H9 (cell line): ENCODE measurements around the gene IQGAP2. TPM values are rescaled to one million over a fixed set of nuclear protein-coding genes. Genes with fewer than 3 reads are reported as not detected.
A peak's percentile ranks its signal among the peaks of the same experiment; 100 is the strongest.
"Not testable (repeated sequence)": the region's sequence is repeated elsewhere in the genome, so short reads cannot be mapped to it uniquely, and the experiment has no call there.

Experiments used
- DNase-seq: peaks from one replicate; pipeline ENCODE4 v3.0.0-alpha.2; 2017
- H2AFZ ChIP-seq: one replicate; pipeline ENCODE4 v1.6.1; 2013; ENCODE audit warnings: mild to moderate bottlenecking, low read length, control low read depth, moderate library complexity
- H2AK5ac ChIP-seq: 2 replicates; pipeline ENCODE4 v1.6.1; 2013; ENCODE audit warnings: low read length, control low read depth, mixed read lengths; ENCODE audit not compliant: insufficient read length
- H2BK120ac ChIP-seq: one replicate; pipeline ENCODE4 v1.6.1; 2013; ENCODE audit warnings: low read depth, mild to moderate bottlenecking, low read length, control low read depth, inconsistent platforms; ENCODE audit not compliant: poor library complexity, severe bottlenecking
- H2BK12ac ChIP-seq: 2 replicates; pipeline ENCODE4 v1.6.1; 2013; ENCODE audit warnings: low read length, control low read depth, mixed read lengths, low read depth; ENCODE audit not compliant: insufficient read length
- H2BK15ac ChIP-seq: 2 replicates; pipeline ENCODE4 v1.6.1; 2013; ENCODE audit warnings: low read depth, low read length, control low read depth
- H2BK20ac ChIP-seq: one replicate; pipeline ENCODE4 v1.6.1; 2013; ENCODE audit warnings: low read depth, mild to moderate bottlenecking, low read length, control low read depth, inconsistent platforms; ENCODE audit not compliant: poor library complexity, severe bottlenecking
- H2BK5ac ChIP-seq: 2 replicates; pipeline ENCODE4 v1.6.1; 2013; ENCODE audit warnings: low read length, control low read depth, mixed read lengths; ENCODE audit not compliant: insufficient read length
- H3K14ac ChIP-seq: 2 replicates; pipeline ENCODE4 v1.6.1; 2013; ENCODE audit warnings: low read length, control low read depth; ENCODE audit not compliant: insufficient read depth
- H3K18ac ChIP-seq: 2 replicates; pipeline ENCODE4 v1.6.1; 2013; ENCODE audit warnings: low read depth, mild to moderate bottlenecking, mixed read lengths, low read length, control low read depth; ENCODE audit not compliant: insufficient read length
- H3K23ac ChIP-seq: 2 replicates; pipeline ENCODE4 v1.6.1; 2013; ENCODE audit warnings: low read length, control low read depth, mixed read lengths, low read depth; ENCODE audit not compliant: insufficient read length
- H3K23me2 ChIP-seq: 2 replicates; pipeline ENCODE4 v1.6.1; 2013; ENCODE audit warnings: low read depth, mild to moderate bottlenecking, mixed read lengths, low read length, control low read depth; ENCODE audit not compliant: insufficient read length, poor library complexity, severe bottlenecking
- H3K27ac ChIP-seq: 2 replicates; pipeline ENCODE4 v1.5.1; 2013; ENCODE audit warnings: low read length, control low read depth, mixed read lengths, low read depth; ENCODE audit not compliant: insufficient read length
- H3K27me3 ChIP-seq: 2 replicates; pipeline ENCODE4 v1.6.1; 2013; ENCODE audit warnings: low read length, control low read depth, inconsistent platforms; ENCODE audit not compliant: insufficient read depth
- H3K4ac ChIP-seq: 2 replicates; pipeline ENCODE4 v1.6.1; 2013; ENCODE audit warnings: low read depth, mild to moderate bottlenecking, control low read depth, inconsistent platforms, low read length, moderate library complexity
- H3K4me1 ChIP-seq: 2 replicates; pipeline ENCODE4 v1.6.1; 2013; ENCODE audit warnings: low read length, control low read depth, inconsistent platforms; ENCODE audit not compliant: insufficient read depth
- H3K4me2 ChIP-seq: 2 replicates; pipeline ENCODE4 v1.6.1; 2013; ENCODE audit warnings: low read length, control low read depth, mixed read lengths; ENCODE audit not compliant: insufficient read length, insufficient read depth
- H3K56ac ChIP-seq: 2 replicates; pipeline ENCODE4 v1.6.1; 2013; ENCODE audit warnings: low read depth, mild to moderate bottlenecking, mixed read lengths, low read length, control low read depth; ENCODE audit not compliant: insufficient read length
- H3K79me1 ChIP-seq: 2 replicates; pipeline ENCODE4 v1.6.1; 2013; ENCODE audit warnings: low read depth, mild to moderate bottlenecking, moderate library complexity, low read length, control low read depth, inconsistent platforms; ENCODE audit not compliant: insufficient read depth, poor library complexity, severe bottlenecking
- H3K79me2 ChIP-seq: 2 replicates; pipeline ENCODE4 v1.6.1; 2013; ENCODE audit warnings: low read length, control low read depth, inconsistent platforms; ENCODE audit not compliant: insufficient read depth
- H3K9ac ChIP-seq: 2 replicates; pipeline ENCODE4 v1.6.1; 2013; ENCODE audit warnings: low read length, control low read depth, mixed read lengths; ENCODE audit not compliant: insufficient read length; ENCODE audit errors: extremely low read depth
- H3K9me3 ChIP-seq: one replicate; pipeline ENCODE4 v1.6.1; 2013; ENCODE audit warnings: low read depth, low read length, inconsistent platforms; ENCODE audit not compliant: control insufficient read depth
- H3T11ph ChIP-seq: one replicate; pipeline ENCODE4 v1.6.1; 2013; ENCODE audit warnings: mild to moderate bottlenecking, low read length, control low read depth, inconsistent platforms
- H4K20me1 ChIP-seq: one replicate; pipeline ENCODE4 v1.6.1; 2013; ENCODE audit not compliant: control insufficient read depth, insufficient read length, insufficient read depth
- H4K5ac ChIP-seq: 2 replicates; pipeline ENCODE4 v1.6.1; 2013; ENCODE audit warnings: low read depth, mild to moderate bottlenecking, mixed read lengths, low read length, control low read depth; ENCODE audit not compliant: insufficient read length
- H4K8ac ChIP-seq: replicated peaks from 2 replicates; pipeline ENCODE4 v1.6.1; 2013; ENCODE audit warnings: low read length, control low read depth, mixed read lengths, low read depth; ENCODE audit not compliant: insufficient read length
- H4K91ac ChIP-seq: 2 replicates; pipeline ENCODE4 v1.6.1; 2013; ENCODE audit warnings: low read depth, mild to moderate bottlenecking, moderate library complexity, mixed read lengths, low read length, control low read depth; ENCODE audit not compliant: insufficient read length
- H3K27ac Mint-ChIP-seq, 3 experiments: 2 replicates in 2 of 3; 3 replicates in 1 of 3; pipeline ENCODE4 v1.8.0; 2020 to 2021; ENCODE audit warnings: mixed read lengths in 3 of 3, mild to moderate bottlenecking in 1 of 3, moderate library complexity in 1 of 3
- H3K27me3 Mint-ChIP-seq: 2 replicates; pipeline ENCODE4 v1.8.0; 2021; ENCODE audit warnings: low read depth, mild to moderate bottlenecking, moderate library complexity, mixed read lengths
- H3K36me3 Mint-ChIP-seq, 3 experiments: 2 replicates in 2 of 3; 3 replicates in 1 of 3; pipeline ENCODE4 v1.8.0; 2020 to 2021; ENCODE audit warnings: low read depth in 3 of 3, mixed read lengths in 3 of 3; ENCODE audit not compliant: insufficient read depth in 1 of 3
- H3K4me1 Mint-ChIP-seq, 2 experiments: 2 replicates each; pipeline ENCODE4 v1.8.0; 2020; ENCODE audit warnings: mixed read lengths in 2 of 2
- H3K4me3 Mint-ChIP-seq, 2 experiments: 2 replicates in 1 of 2; 3 replicates in 1 of 2; pipeline ENCODE4 v1.8.0; 2020 to 2021; ENCODE audit warnings: mild to moderate bottlenecking in 2 of 2, mixed read lengths in 2 of 2, moderate library complexity in 1 of 2
- H3K9me3 Mint-ChIP-seq, 2 experiments: 2 replicates in 1 of 2; 3 replicates in 1 of 2; pipeline ENCODE4 v1.8.0; 2020; ENCODE audit warnings: mild to moderate bottlenecking in 2 of 2, mixed read lengths in 2 of 2, moderate library complexity in 1 of 2
- CTCF ChIP-seq: fragments of 200-600 bp; sonication (generic); conservative IDR thresholded peaks from 3 replicates; pipeline ENCODE4 v1.8.0; 2021; ENCODE audit warnings: antibody characterized with exemption, mild to moderate bottlenecking
- WGBS: extraction: QIAGEN DNeasy Blood & Tissue Kit; methylation state at CpG from one replicate; pipeline ENCODE4 v1.1.7; 2013; ENCODE audit warnings: missing lambda C conversion rate, low lambda C conversion rate, mixed read lengths; ENCODE audit not compliant: insufficient read length; ENCODE audit errors: extremely low coverage; 5-methylcytosine and 5-hydroxymethylcytosine counted together
- total RNA-seq: library from RNA; stranded (reverse); gene quantifications from 2 replicates; pipeline ENCODE4 v1.2.1, GENCODE V29; 2021

IQGAP2 gene
- total RNA-seq, 1 experiment from 2014 or later = 22.5 TPM

GRCh38 chr5:76602094-76602726, 199.1 kb downstream of the IQGAP2 start:
- no peaks in the 10 kb centered on the region for H3K27me3 ChIP-seq
- no peak overlapping the region for H4K5ac ChIP-seq
- no peaks in the 10 kb centered on the region for H3K9me3 Mint-ChIP-seq
- H3K4me2 ChIP-seq = no peak overlapping the region
- no peak overlapping the region for H3K27ac ChIP-seq
- no peak overlapping the region for H3T11ph ChIP-seq
- H3K36me3 Mint-ChIP-seq = peaks cover 0 to 7% (median 5%) of the 10 kb centered on the region in 3 experiments; a peak in 3 of 7 replicates
- H4K20me1 ChIP-seq = no peaks in the 10 kb centered on the region
- no peak overlapping the region for H2BK5ac ChIP-seq
- H2AFZ ChIP-seq = no peak overlapping the region
- H3K27me3 Mint-ChIP-seq = no peaks in the 10 kb centered on the region
- no peak overlapping the region for H3K27ac Mint-ChIP-seq
- H2BK120ac ChIP-seq = no peak overlapping the region
- H4K91ac ChIP-seq = no peak overlapping the region
- H3K4ac ChIP-seq = no peak overlapping the region
- no peaks in the 10 kb centered on the region for H3K9me3 ChIP-seq
- H3K4me3 Mint-ChIP-seq = no peak overlapping the region
- no peak overlapping the region for H3K56ac ChIP-seq
- no peak overlapping the region for H4K8ac ChIP-seq
- no peaks in the 10 kb centered on the region for H3K23me2 ChIP-seq
- H3K23ac ChIP-seq = no peak overlapping the region
- H3K9ac ChIP-seq = no peak overlapping the region
- no peak overlapping the region for H2AK5ac ChIP-seq
- H3K4me1 Mint-ChIP-seq = peaks cover under 1% of the 10 kb centered on the region in 2 experiments; a peak in 3 of 4 replicates
- H3K4me1 ChIP-seq = 0 out of 2 replicates have a peak, but pooled peaks cover 2% of the 10 kb centered on the region
- no peaks in the 10 kb centered on the region for H3K79me1 ChIP-seq
- no peak overlapping the region for H3K14ac ChIP-seq
- no peak overlapping the region for H3K18ac ChIP-seq
- H2BK20ac ChIP-seq = no peak overlapping the region
- peak; percentile 43 for TF ChIP-seq CTCF
- no CpG with 5 or more reads among the region's 2 CpGs for WGBS
- no peak overlapping the region for H2BK15ac ChIP-seq
- no peak for DNase-seq
- H2BK12ac ChIP-seq = no peak overlapping the region
- H3K79me2 ChIP-seq = no peaks in the 10 kb centered on the region

GRCh38 chr5:76603991-76604390, 200.9 kb downstream of the IQGAP2 start:
- H3K27ac Mint-ChIP-seq, H3K23me2 ChIP-seq, H2BK120ac ChIP-seq, H3K27me3 ChIP-seq, H3K4ac ChIP-seq, H3K4me3 Mint-ChIP-seq, H3K4me1 Mint-ChIP-seq, H3K9me3 Mint-ChIP-seq, H2BK12ac ChIP-seq, H4K5ac ChIP-seq, H3K36me3 Mint-ChIP-seq, H3K18ac ChIP-seq, H4K91ac ChIP-seq, H3K9ac ChIP-seq, H3K79me2 ChIP-seq, H3K14ac ChIP-seq, H3K56ac ChIP-seq, H4K8ac ChIP-seq, H3K79me1 ChIP-seq, H3K23ac ChIP-seq, H2BK20ac ChIP-seq, H2BK15ac ChIP-seq, H4K20me1 ChIP-seq, H3T11ph ChIP-seq, H2AK5ac ChIP-seq, H2BK5ac ChIP-seq, H3K27me3 Mint-ChIP-seq, H3K4me1 ChIP-seq, H3K27ac ChIP-seq, DNase-seq, H2AFZ ChIP-seq, H3K4me2 ChIP-seq, H3K9me3 ChIP-seq: not testable (repeated sequence)
- no CpG with 5 or more reads among the region's 1 CpG for WGBS
